ENCODE results near the gene TPD52L2. TPM values are rescaled to one million over a fixed set of nuclear protein-coding genes. Genes with fewer than 3 reads are reported as not detected.
"Not testable (repeated sequence)": the region's sequence is repeated elsewhere in the genome, so short reads cannot be mapped to it uniquely, and the experiment has no call there.

The TPD52L2 gene
- total RNA-seq, 1 experiment from 2014 or later: 175 TPM

DNA sequence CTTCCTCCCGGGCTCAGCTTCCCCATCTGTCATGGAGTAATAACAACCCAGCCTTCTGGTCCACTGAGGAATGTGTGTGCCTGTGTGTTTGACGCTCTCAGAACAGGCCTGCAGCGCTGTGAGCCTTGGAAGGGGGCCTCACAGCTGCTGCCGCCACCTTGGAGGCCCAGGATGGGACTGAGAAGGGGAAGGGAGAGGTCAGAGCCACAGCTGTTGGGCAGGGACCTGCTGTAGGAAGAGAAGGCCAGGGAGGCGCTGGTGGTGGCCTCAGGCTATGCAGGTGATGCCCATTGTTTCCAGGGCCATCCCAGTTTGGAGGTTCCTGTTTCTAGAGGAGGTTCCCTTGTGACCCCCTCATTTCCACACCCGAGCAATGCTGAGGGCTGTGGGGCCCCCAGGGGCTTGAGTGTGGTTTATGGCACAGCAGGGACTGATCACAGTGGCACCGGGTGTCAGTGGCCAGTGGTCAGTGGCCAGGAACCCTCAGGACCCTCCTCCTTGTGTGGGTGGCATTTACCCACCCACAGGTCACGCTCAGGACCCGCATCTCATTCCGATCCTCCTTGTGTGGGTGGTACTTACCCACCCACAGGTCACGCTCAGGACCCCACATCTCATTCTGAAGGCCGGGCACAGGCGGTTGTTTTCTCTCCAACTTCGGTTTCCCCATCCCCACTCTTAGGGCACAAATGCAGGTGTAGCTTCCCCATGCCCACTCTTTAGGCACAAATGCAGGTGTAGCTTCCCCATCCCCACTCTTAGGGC is 14.0 kb downstream of the TPD52L2 start:
- TF ChIP-seq, protein P1, sequence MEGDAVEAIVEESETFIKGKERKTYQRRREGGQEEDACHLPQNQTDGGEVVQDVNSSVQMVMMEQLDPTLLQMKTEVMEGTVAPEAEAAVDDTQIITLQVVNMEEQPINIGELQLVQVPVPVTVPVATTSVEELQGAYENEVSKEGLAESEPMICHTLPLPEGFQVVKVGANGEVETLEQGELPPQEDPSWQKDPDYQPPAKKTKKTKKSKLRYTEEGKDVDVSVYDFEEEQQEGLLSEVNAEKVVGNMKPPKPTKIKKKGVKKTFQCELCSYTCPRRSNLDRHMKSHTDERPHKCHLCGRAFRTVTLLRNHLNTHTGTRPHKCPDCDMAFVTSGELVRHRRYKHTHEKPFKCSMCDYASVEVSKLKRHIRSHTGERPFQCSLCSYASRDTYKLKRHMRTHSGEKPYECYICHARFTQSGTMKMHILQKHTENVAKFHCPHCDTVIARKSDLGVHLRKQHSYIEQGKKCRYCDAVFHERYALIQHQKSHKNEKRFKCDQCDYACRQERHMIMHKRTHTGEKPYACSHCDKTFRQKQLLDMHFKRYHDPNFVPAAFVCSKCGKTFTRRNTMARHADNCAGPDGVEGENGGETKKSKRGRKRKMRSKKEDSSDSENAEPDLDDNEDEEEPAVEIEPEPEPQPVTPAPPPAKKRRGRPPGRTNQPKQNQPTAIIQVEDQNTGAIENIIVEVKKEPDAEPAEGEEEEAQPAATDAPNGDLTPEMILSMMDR (IDR thresholded peaks at IDR 0.05; ENCODE audit: unreplicated experiment): no peak
- BruUV-seq (replicated peaks): no TSS peak
- ChIA-PET POLR2A (interaction anchor here (1.4 to 7.5 kb wide), 2 partner anchors 14 to 171 kb away, joined by 6 to 85 read pairs; partner anchors contain the start of genes ARFRP1, TPD52L2 and ZGPAT), CTCF (no interaction called here)
- Mint-ChIP-seq H3K4me1 (ENCODE audit: insufficient read depth, unreplicated experiment) (peaks cover 1% of the 10 kb centered on the region), H3K27ac (ENCODE audit: low read depth, unreplicated experiment) (no peak overlapping the region), H3K9me3 (ENCODE audit: unreplicated experiment) (no peaks in the 10 kb centered on the region), H3K27me3 (ENCODE audit: insufficient read depth, unreplicated experiment) (no peaks in the 10 kb centered on the region), H3K36me3 (ENCODE audit: insufficient read depth, unreplicated experiment) (peaks cover 65% of the 10 kb centered on the region), H3K4me3 (ENCODE audit: unreplicated experiment) (no peak overlapping the region)
- intact Hi-C loops (cut with micrococcal nuclease): no loop called here
- DNase-seq (ENCODE audit: unreplicated experiment): no peak

DNA sequence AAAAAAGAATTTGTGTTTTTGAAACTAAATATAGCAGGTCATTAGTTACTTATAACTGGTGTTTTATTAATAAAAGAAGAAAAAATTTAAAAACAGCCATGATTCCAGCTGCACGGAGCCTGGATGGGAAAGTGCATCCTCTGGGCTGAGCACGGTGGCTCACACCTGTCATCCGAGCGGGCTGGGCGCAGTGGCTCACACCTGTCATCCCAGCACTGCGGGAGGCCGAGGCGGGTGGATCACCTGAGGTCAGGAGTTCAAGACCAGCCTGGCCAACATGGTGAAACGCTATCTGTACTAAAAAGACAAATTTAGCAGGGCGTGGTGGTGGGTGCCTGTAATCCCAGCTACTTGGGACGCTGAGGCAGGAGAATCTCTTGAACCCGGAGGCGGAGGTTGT is 15.8 kb downstream of the TPD52L2 start:
- H3K27ac Mint-ChIP-seq (ENCODE audit: low read depth, unreplicated experiment); H3K4me3 Mint-ChIP-seq (ENCODE audit: unreplicated experiment); H3K27me3 Mint-ChIP-seq (ENCODE audit: insufficient read depth, unreplicated experiment); H3K9me3 Mint-ChIP-seq (ENCODE audit: unreplicated experiment); BruUV-seq (replicated peaks); intact Hi-C loops (cut with micrococcal nuclease); DNase-seq (ENCODE audit: unreplicated experiment); CTCF ChIA-PET: not testable (repeated sequence)
- POLR2A ChIA-PET: interaction anchor here (0.6 to 5.2 kb wide), 6 partner anchors 8 to 264 kb away, joined by 3 to 42 read pairs (median 4); partner anchors contain the start of gene TPD52L2
- Mint-ChIP-seq H3K36me3 (ENCODE audit: insufficient read depth, unreplicated experiment) (peaks cover 65% of the 10 kb centered on the region), H3K4me1 (ENCODE audit: insufficient read depth, unreplicated experiment) (peaks cover 16% of the 10 kb centered on the region)

DNA sequence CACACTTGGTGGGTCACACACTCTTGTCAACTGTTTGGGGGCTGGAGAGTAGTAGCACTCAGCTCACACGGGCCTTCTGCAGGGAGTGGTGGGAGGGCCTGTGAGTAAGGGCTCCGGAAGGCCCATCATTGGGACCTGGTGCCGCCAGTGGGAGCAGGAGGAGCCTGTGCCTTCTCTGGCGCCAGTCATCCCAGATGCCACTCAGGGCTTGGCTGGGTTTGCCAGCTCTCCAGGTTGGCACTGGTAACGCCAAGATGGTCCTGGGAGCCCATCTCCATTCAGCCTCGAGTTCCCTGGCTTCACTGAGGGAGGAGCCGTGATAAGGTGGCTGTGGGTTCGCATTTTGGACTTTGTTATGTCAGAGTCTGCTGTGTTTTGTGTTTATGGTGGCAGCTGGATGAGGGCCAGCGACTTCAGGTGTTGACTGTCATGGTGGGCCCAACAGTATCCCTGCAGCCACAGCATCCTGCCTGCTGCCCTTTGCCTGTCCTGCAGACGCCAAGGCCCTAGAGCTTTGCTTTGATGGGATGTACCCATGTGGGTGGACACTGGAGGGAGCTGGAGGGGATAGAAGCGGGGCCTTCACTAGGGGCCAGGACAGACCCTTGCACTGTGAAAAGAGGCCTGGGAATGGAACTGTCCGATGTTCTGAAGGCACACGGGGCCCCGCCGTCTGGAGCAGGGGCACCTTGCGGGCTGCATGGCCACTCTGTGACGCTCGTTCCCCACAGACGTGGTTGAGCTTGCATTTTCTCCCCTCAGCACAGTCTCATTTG is 16.6 kb downstream of the TPD52L2 start:
- TF ChIP-seq, protein P1 (IDR thresholded peaks at IDR 0.05; ENCODE audit: unreplicated experiment): no peak
- POLR2A ChIA-PET: interaction anchor here (1.1 to 5.2 kb wide), 4 partner anchors 9 to 16 kb away, joined by 3 to 42 read pairs (median 6); partner anchors contain the start of gene TPD52L2
- Mint-ChIP-seq H3K4me3 (ENCODE audit: unreplicated experiment) (no peak overlapping the region), H3K36me3 (ENCODE audit: insufficient read depth, unreplicated experiment) (peaks cover 63% of the 10 kb centered on the region), H3K4me1 (ENCODE audit: insufficient read depth, unreplicated experiment) (peaks cover 16% of the 10 kb centered on the region), H3K27me3 (ENCODE audit: insufficient read depth, unreplicated experiment) (no peaks in the 10 kb centered on the region), H3K27ac (ENCODE audit: low read depth, unreplicated experiment) (no peak overlapping the region), H3K9me3 (ENCODE audit: unreplicated experiment) (no peaks in the 10 kb centered on the region)
- DNase-seq (ENCODE audit: unreplicated experiment): no peak
- intact Hi-C loops (cut with micrococcal nuclease): no loop called here
- BruUV-seq (replicated peaks): no TSS peak
- CTCF ChIA-PET: interaction anchor here (1.0 to 1.2 kb wide), 2 partner anchors 16 to 92 kb away, joined by 3 to 5 read pairs; no protein-coding TSS in a partner anchor

DNA sequence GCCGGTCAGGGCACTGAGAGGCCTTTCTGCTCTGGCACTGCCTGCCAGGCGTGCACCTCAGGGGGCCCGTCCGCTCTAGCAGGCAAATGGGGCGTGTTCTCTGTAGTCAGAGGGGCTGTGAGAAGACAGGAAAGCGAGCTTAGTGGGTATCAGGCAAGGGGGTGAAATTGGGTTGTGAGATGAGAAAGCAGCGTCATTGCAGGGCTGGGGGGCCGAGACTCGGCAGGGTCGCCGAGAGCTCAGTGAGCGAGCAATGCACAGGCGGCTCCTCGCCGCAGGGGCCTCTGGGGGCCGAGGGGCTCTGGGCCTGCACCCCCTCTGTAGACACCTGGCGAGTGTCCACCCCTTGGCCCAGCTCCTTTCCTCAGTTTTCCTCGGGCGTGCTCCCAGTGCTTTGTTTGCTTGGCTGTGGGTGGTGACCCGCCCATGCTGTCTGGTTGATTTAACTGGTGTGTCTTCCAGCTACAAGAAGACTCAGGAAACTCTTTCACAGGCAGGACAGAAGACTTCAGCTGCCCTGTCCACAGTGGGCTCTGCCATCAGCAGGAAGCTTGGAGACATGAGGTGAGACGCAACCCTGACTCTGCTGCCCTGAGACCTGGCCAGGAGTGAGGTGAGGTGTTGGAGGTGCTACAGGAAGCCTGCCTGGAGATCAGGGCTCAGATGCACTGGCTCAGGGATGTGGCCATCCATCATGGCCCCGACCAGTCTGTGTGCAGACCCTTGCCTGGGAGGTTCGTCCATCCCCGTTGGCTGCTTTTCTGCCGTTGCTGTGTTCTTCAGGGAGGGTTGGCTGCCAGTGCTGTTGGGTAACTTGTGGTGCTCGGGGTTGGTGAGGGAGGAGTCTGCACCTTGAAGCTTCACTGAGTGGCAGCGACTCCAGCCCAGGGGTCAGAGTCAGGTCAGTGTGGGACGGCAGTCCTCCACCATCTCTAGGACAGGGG is 17.5 kb downstream of the TPD52L2 start:
- H3K36me3 Mint-ChIP-seq (ENCODE audit: insufficient read depth, unreplicated experiment): peaks cover 62% of the 10 kb centered on the region
- TF ChIP-seq, protein P1 (IDR thresholded peaks at IDR 0.05; ENCODE audit: unreplicated experiment): no peak
- no TSS peak for BruUV-seq (replicated peaks)
- H3K27me3 Mint-ChIP-seq (ENCODE audit: insufficient read depth, unreplicated experiment): no peaks in the 10 kb centered on the region
- intact Hi-C loops (cut with micrococcal nuclease): no loop called here
- DNase-seq (ENCODE audit: unreplicated experiment): no peak
- no peak overlapping the region for H3K4me3 Mint-ChIP-seq (ENCODE audit: unreplicated experiment)
- H3K9me3 Mint-ChIP-seq (ENCODE audit: unreplicated experiment): no peaks in the 10 kb centered on the region
- POLR2A ChIA-PET: interaction anchor here (1.4 to 5.2 kb wide), 4 partner anchors 9 to 17 kb away, joined by 4 to 42 read pairs (median 6); partner anchors contain the start of gene TPD52L2
- no peak overlapping the region for H3K27ac Mint-ChIP-seq (ENCODE audit: low read depth, unreplicated experiment)
- H3K4me1 Mint-ChIP-seq (ENCODE audit: insufficient read depth, unreplicated experiment): peaks cover 16% of the 10 kb centered on the region
- CTCF ChIA-PET: interaction anchor here (1.0 to 1.2 kb wide), 2 partner anchors 17 to 91 kb away, joined by 3 to 5 read pairs; no protein-coding TSS in a partner anchor
